ENCODE results near the gene HDAC11. TPM values are rescaled to one million over a fixed set of nuclear protein-coding genes. Genes with fewer than 3 reads are reported as not detected.

HDAC11 gene
- total RNA-seq, 1 experiment from 2014 or later = 12.0 TPM

GRCh38 chr3:13465236-13465873 is 14.8 kb upstream of the HDAC11 start:
- no peak for DNase-seq (ENCODE audit: low spot score)
- no peaks in the 10 kb centered on the region for H3K9me3 Mint-ChIP-seq
- peaks cover 30% of the 10 kb centered on the region for H3K27me3 Mint-ChIP-seq (ENCODE audit: low read depth)
- no peaks in the 10 kb centered on the region for H3K36me3 Mint-ChIP-seq
- POLR2A ChIA-PET = no interaction called here
- H3K4me1 Mint-ChIP-seq = peaks cover 14% of the 10 kb centered on the region
- ATAC-seq = no peak
- CTCF ChIA-PET = no interaction called here
- no peak for TF ChIP-seq AR (CRISPR knock-in tag; IDR thresholded peaks at IDR 0.05)
- TF ChIP-seq FOXJ3 (CRISPR knock-in tag; IDR thresholded peaks at IDR 0.05; ENCODE audit: borderline replicate concordance) = no peak
- no peak for TF ChIP-seq ESRRA (CRISPR knock-in tag; IDR thresholded peaks at IDR 0.05; ENCODE audit: borderline replicate concordance)
- TF ChIP-seq MAX (CRISPR knock-in tag; IDR thresholded peaks at IDR 0.05) = no peak
- TF ChIP-seq MLX (CRISPR knock-in tag; IDR thresholded peaks at IDR 0.05) = no peak
- TF ChIP-seq E2F5 (CRISPR knock-in tag; IDR thresholded peaks at IDR 0.05) = no peak
- no peak for TF ChIP-seq RELA (CRISPR knock-in tag; IDR thresholded peaks at IDR 0.05; ENCODE audit: borderline replicate concordance)
- TF ChIP-seq HMGXB4 (CRISPR knock-in tag; IDR thresholded peaks at IDR 0.05) = no peak
- no peak for TF ChIP-seq E2F1 (CRISPR knock-in tag; IDR thresholded peaks at IDR 0.05)
- no peak for TF ChIP-seq GRHL2 (CRISPR knock-in tag; IDR thresholded peaks at IDR 0.05; ENCODE audit: insufficient replicate concordance, severe bottlenecking)
- no peak for TF ChIP-seq E2F4 (CRISPR knock-in tag; IDR thresholded peaks at IDR 0.05; ENCODE audit: borderline replicate concordance, low read depth)
- TF ChIP-seq FOXP4 (CRISPR knock-in tag; IDR thresholded peaks at IDR 0.05) = no peak
- no peak overlapping the region for H3K4me3 Mint-ChIP-seq
- no peak overlapping the region for H3K27ac Mint-ChIP-seq

- Mint-ChIP-seq H3K4me3 (no peak overlapping the region), H3K27ac (no peak overlapping the region), H3K27me3 (ENCODE audit: low read depth) (peaks cover 30% of the 10 kb centered on the region), H3K36me3 (no peaks in the 10 kb centered on the region), H3K9me3 (no peaks in the 10 kb centered on the region), H3K4me1 (peaks cover 14% of the 10 kb centered on the region)
- TF ChIP-seq CREB1 (CRISPR knock-in tag; IDR thresholded peaks at IDR 0.05) (no peak), CBFB (CRISPR knock-in tag; IDR thresholded peaks at IDR 0.05; ENCODE audit: low read depth) (no peak), KAT7 (CRISPR knock-in tag; IDR thresholded peaks at IDR 0.05; ENCODE audit: borderline replicate concordance) (no peak), TCF7 (CRISPR knock-in tag; IDR thresholded peaks at IDR 0.05; ENCODE audit: low read depth) (no peak), GRHL2 (CRISPR knock-in tag; IDR thresholded peaks at IDR 0.05; ENCODE audit: insufficient replicate concordance, severe bottlenecking) (no peak), ZBTB43 (CRISPR knock-in tag; IDR thresholded peaks at IDR 0.05) (no peak)
- ChIA-PET POLR2A (no interaction called here), CTCF (interaction anchor here (1.0 to 1.8 kb wide), 2 partner anchors 14 to 191 kb away, joined by 3 to 11 read pairs; partner anchors contain the start of gene HDAC11)
- DNase-seq (ENCODE audit: low spot score) = no peak
- ATAC-seq = no peak
Observed at GRCh38 chr3:13466781-13467180, 13.3 kb upstream of the HDAC11 start.
